Measurements from ENCODE around the gene ATG12. TPM values are rescaled to one million over a fixed set of nuclear protein-coding genes. Genes with fewer than 3 reads are reported as not detected.

The ATG12 gene
- total and polyA plus RNA-seq, 2 of the 8 experiments (the other 6 are each of a cell fraction or from before 2014, with no cell fraction given) = 23.8 to 49.3 TPM

DNA sequence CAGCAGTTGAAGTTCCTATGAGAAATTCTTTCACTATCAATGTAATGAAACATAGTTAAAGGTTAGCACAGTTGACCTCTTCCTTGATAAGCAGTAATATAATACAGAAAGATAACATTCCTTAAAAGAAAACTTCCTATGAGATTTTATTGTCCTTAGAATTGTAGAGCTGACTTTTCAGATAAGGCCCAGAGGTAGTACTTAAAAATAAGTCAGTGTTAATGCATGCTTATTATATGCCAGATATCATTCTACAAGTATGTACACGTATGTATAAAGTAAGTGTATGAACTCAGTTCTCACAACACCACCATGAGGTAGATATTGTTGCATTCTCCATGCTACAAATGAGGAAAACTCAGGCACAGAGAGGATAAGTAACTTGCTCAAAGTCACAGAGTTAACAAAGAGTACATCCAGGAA lies 15.7 kb upstream of the ATG12 start (continued):
- TF ChIP-seq, protein P1, sequence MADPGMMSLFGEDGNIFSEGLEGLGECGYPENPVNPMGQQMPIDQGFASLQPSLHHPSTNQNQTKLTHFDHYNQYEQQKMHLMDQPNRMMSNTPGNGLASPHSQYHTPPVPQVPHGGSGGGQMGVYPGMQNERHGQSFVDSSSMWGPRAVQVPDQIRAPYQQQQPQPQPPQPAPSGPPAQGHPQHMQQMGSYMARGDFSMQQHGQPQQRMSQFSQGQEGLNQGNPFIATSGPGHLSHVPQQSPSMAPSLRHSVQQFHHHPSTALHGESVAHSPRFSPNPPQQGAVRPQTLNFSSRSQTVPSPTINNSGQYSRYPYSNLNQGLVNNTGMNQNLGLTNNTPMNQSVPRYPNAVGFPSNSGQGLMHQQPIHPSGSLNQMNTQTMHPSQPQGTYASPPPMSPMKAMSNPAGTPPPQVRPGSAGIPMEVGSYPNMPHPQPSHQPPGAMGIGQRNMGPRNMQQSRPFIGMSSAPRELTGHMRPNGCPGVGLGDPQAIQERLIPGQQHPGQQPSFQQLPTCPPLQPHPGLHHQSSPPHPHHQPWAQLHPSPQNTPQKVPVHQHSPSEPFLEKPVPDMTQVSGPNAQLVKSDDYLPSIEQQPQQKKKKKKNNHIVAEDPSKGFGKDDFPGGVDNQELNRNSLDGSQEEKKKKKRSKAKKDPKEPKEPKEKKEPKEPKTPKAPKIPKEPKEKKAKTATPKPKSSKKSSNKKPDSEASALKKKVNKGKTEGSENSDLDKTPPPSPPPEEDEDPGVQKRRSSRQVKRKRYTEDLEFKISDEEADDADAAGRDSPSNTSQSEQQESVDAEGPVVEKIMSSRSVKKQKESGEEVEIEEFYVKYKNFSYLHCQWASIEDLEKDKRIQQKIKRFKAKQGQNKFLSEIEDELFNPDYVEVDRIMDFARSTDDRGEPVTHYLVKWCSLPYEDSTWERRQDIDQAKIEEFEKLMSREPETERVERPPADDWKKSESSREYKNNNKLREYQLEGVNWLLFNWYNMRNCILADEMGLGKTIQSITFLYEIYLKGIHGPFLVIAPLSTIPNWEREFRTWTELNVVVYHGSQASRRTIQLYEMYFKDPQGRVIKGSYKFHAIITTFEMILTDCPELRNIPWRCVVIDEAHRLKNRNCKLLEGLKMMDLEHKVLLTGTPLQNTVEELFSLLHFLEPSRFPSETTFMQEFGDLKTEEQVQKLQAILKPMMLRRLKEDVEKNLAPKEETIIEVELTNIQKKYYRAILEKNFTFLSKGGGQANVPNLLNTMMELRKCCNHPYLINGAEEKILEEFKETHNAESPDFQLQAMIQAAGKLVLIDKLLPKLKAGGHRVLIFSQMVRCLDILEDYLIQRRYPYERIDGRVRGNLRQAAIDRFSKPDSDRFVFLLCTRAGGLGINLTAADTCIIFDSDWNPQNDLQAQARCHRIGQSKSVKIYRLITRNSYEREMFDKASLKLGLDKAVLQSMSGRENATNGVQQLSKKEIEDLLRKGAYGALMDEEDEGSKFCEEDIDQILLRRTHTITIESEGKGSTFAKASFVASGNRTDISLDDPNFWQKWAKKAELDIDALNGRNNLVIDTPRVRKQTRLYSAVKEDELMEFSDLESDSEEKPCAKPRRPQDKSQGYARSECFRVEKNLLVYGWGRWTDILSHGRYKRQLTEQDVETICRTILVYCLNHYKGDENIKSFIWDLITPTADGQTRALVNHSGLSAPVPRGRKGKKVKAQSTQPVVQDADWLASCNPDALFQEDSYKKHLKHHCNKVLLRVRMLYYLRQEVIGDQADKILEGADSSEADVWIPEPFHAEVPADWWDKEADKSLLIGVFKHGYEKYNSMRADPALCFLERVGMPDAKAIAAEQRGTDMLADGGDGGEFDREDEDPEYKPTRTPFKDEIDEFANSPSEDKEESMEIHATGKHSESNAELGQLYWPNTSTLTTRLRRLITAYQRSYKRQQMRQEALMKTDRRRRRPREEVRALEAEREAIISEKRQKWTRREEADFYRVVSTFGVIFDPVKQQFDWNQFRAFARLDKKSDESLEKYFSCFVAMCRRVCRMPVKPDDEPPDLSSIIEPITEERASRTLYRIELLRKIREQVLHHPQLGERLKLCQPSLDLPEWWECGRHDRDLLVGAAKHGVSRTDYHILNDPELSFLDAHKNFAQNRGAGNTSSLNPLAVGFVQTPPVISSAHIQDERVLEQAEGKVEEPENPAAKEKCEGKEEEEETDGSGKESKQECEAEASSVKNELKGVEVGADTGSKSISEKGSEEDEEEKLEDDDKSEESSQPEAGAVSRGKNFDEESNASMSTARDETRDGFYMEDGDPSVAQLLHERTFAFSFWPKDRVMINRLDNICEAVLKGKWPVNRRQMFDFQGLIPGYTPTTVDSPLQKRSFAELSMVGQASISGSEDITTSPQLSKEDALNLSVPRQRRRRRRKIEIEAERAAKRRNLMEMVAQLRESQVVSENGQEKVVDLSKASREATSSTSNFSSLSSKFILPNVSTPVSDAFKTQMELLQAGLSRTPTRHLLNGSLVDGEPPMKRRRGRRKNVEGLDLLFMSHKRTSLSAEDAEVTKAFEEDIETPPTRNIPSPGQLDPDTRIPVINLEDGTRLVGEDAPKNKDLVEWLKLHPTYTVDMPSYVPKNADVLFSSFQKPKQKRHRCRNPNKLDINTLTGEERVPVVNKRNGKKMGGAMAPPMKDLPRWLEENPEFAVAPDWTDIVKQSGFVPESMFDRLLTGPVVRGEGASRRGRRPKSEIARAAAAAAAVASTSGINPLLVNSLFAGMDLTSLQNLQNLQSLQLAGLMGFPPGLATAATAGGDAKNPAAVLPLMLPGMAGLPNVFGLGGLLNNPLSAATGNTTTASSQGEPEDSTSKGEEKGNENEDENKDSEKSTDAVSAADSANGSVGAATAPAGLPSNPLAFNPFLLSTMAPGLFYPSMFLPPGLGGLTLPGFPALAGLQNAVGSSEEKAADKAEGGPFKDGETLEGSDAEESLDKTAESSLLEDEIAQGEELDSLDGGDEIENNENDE (IDR thresholded peaks at IDR 0.05; ENCODE audit: insufficient replicate concordance, low read length) = no peak
- TF ChIP-seq KDM5A (IDR thresholded peaks at IDR 0.05; ENCODE audit: low read length) (no peak), GABPA (IDR thresholded peaks at IDR 0.05; ENCODE audit: borderline replicate concordance, insufficient read depth, low read length) (no peak), RAD21 (IDR thresholded peaks at IDR 0.05 in 1 of 2, conservative IDR thresholded peaks at IDR 0.05 in 1 of 2; ENCODE audit: low read depth in 2 of 2, low read length in 2 of 2) (no peak), HDAC6 (IDR thresholded peaks at IDR 0.05; ENCODE audit: low read depth, low read length) (no peak)
